Heart left ventricle (tissue), 16 donors: ENCODE measurements around the gene TMEM145. TPM values are rescaled to one million over a fixed set of nuclear protein-coding genes. Genes with fewer than 3 reads are reported as not detected.
"Not testable (repeated sequence)": the region's sequence is repeated elsewhere in the genome, so short reads cannot be mapped to it uniquely, and the experiment has no call there.

ENCODE experiments used
- ATAC-seq, 4 donors: fragments of 200-7000 bp; cut with Tn5 transposase; one replicate each; pipeline ENCODE4 v1.9.1; 2020 to 2022; ENCODE audit warnings: moderate library complexity in 4 of 4, mild to moderate bottlenecking in 3 of 4, moderate number of reproducible peaks in 1 of 4
- DNase-seq, 5 donors: peaks; one replicate each; pipeline ENCODE4 v3.0.0-alpha.2; 2020
- H3K27ac ChIP-seq, 12 donors: fragments of 200-600 bp; sonication (generic) in 4 of 12; one replicate each; pipeline versions ENCODE4 v1.5.0 to v1.8.0; 2016 to 2022; ENCODE audit warnings: mild to moderate bottlenecking in 2 of 12
- H3K27me3 ChIP-seq, 9 donors: fragments of 200-600 bp; sonication (generic) in 2 of 9; one replicate each; pipeline versions ENCODE4 v1.5.1 to v1.8.0; 2016 to 2022; ENCODE audit warnings: mild to moderate bottlenecking in 3 of 9
- H3K36me3 ChIP-seq, 9 donors: fragments of 200-600 bp; sonication (generic) in 2 of 9; one replicate each; pipeline versions ENCODE4 v1.5.0 to v1.8.0; 2018 to 2022; ENCODE audit warnings: mild to moderate bottlenecking in 2 of 9
- H3K4me1 ChIP-seq, 12 donors: fragments of 200-600 bp; sonication (generic) in 4 of 12; one replicate each; pipeline versions ENCODE4 v1.5.0 to v1.8.0; 2016 to 2022; ENCODE audit warnings: mild to moderate bottlenecking in 3 of 12
- H3K4me3 ChIP-seq, 12 donors: fragments of 200-600 bp; sonication (generic) in 4 of 12; one replicate each; pipeline versions ENCODE4 v1.5.0 to v1.8.0; 2017 to 2022; ENCODE audit warnings: mild to moderate bottlenecking in 9 of 12, moderate library complexity in 4 of 12
- H3K9me3 ChIP-seq, 12 donors: fragments of 200-600 bp; sonication (generic) in 4 of 12; one replicate each; pipeline versions ENCODE4 v1.5.0 to v1.8.0; 2016 to 2022; ENCODE audit warnings: mild to moderate bottlenecking in 1 of 12
- CTCF ChIP-seq, 12 donors: fragments of 200-600 bp; sonication (generic) in 4 of 12; IDR thresholded peaks; one replicate each; pipeline versions ENCODE4 v1.5.0 to v1.8.0; 2018 to 2022; ENCODE audit warnings: antibody characterized with exemption in 12 of 12, mild to moderate bottlenecking in 5 of 12
- POLR2A ChIP-seq, 2 donors: fragments of 450-650 bp; IDR thresholded peaks; one replicate each; pipeline ENCODE4 v1.6.1; 2017; ENCODE audit warnings: antibody characterized with exemption in 2 of 2, mild to moderate bottlenecking in 2 of 2, moderate library complexity in 2 of 2
- WGBS, 4 donors: extraction: QIAGEN DNeasy Blood & Tissue Kit in 2 of 4; methylation state at CpG; one replicate each; pipeline versions ENCODE4 v1.1.5 to v1.1.7; 2013 to 2018; 5-methylcytosine and 5-hydroxymethylcytosine counted together
- intact Hi-C, 10 donors: fragments of 100-400 bp; cut with DNase I; formaldehyde crosslinking; loops; one replicate each; pipeline versions ENCODE4 v1.11.1 to v1.14.2; 2022
- long read RNA-seq, 3 donors: library from polyadenylated mRNA; unstranded; transcript quantifications; one replicate each; pipeline ENCODE4 v2.0.0, GENCODE V29; 2020 to 2021
- polyA plus RNA-seq, 2 donors: library from polyadenylated mRNA; stranded (reverse); fragments of 200-250 nt; gene quantifications; one replicate each; pipeline ENCODE4 v1.2.3, GENCODE V29; 2013
- total RNA-seq, 9 donors: library from RNA; depleted of rRNA in 2 of 9; stranded (reverse); fragments of >200 nt in 2 of 9; fragmentation: NEBNext Ultra II Directional in 3 of 9; extraction: Animal tissue kit (Norgen Biotek cat#: 25700) in 3 of 9; gene quantifications; one replicate each; pipeline versions ENCODE4 v1.1.0 to v1.2.4, GENCODE V29; 2016 to 2023
- donor health status: ischemic (EF 13 %, LVEDD 7.1; RV severe dilation, severe dysfunction).
- donor health status: healthy with polysubstance abuse.
- donor health status: DM: no; HTN: yes; CAD: no.
- donor health status: DM: no; HTN: no; CAD: no.
- donor health status: ischemic (EF 25% LVEDD 6.9; RV normal size, moderate dysfunction).
- donor health status: ischemic (EF 25% LVEDD 5.7; RV mildly dilated, moderate dysfunction).
- donor health status: healthy.
- donor health status: DM: yes; HTN: yes; CAD: no.
- donor health status: ischemic (EF 35%, LVEDD 5.7; RV mildly dilated, moderate dysfunction).
- donor health status: nonischemic (EF 11% LVEDD 7.7; RV severe dilation, severe dysfunction).
- donor health status: DM: yes; HTN: yes; CAD: no.
- donor health status: PGD.
- donor health status: ischemic (EF 29% LVEDD 5.4; RV normal size, mild dysfunction).
- donor health status: nonischemic (EF 23%, LVEDD 6.1; RV moderate dilation, normal function).

TMEM145 gene
- under 1 TPM in 2 of 9 donors, not detected in 7; 0.16 to 0.27 TPM for total RNA-seq
- polyA plus RNA-seq: under 1 TPM; 0.11 to 0.18 TPM
- long read RNA-seq, donor 1: 0 reads
- long read RNA-seq, donor 2: 0 reads
- long read RNA-seq, donor 3: 0 reads

- peak in 2 of 5 donors; percentile 52 to 63 for DNase-seq
- H3K27ac ChIP-seq: peak within 1 kb of the TSS in 1 of 12 donors; percentile 33
- WGBS, 4 donors: 0 to 4% (median 1%) methylated on average over 17 to 67 of the region's 67 CpGs
- peak; percentile 58 to 86 (median 82) for ATAC-seq
- peak within 1 kb of the TSS; percentile 24 to 74 (median 58) for H3K4me3 ChIP-seq
- no peaks in the 10 kb centered on the region for H3K36me3 ChIP-seq
- peak in 5 of 12 donors; percentile 7 to 38 (median 23) for TF ChIP-seq CTCF (IDR thresholded peaks at IDR 0.05)
- TF ChIP-seq POLR2A (IDR thresholded peaks at IDR 0.05): no peak
- peaks cover 0 to 28% (median 5%) of the 10 kb centered on the region in 12 donors for H3K4me1 ChIP-seq
- intact Hi-C loops: loop anchor here in 3 of 10 donors (5.0 to 10.0 kb wide), 2 partner anchors 178 to 186 kb away; partner anchors contain the start of gene POU2F2 (in 2 of the 3)
- peaks cover 0 to 33% (median 18%) of the 10 kb centered on the region in 9 donors for H3K27me3 ChIP-seq
- no peaks in the 10 kb centered on the region for H3K9me3 ChIP-seq
Observed at GRCh38 chr19:42313096-42313839, at the start of gene TMEM145. Gene TMEM145 (plus strand): TSS chr19:42313309. CDS start chr19:42313377, 68 bp downstream.

- H3K36me3 ChIP-seq, H3K27me3 ChIP-seq, ATAC-seq, H3K27ac ChIP-seq, intact Hi-C loops, H3K4me3 ChIP-seq, H3K9me3 ChIP-seq: not testable (repeated sequence)
- WGBS, 4 donors: 92 to 96% (median 94%) methylated on average over 4 of the region's 4 CpGs
- peaks cover 7 to 23% (median 20%) of the 10 kb centered on the region in 12 donors for H3K4me1 ChIP-seq
- peak in 1 of 5 donors; percentile 7 for DNase-seq
Observed at GRCh38 chr19:42266105-42266504, 47.0 kb upstream of the TMEM145 start.

GRCh38 chr19:42266928-42267603 is 46.0 kb upstream of the TMEM145 start:
- intact Hi-C loops: not testable (repeated sequence)

GRCh38 chr19:42267644-42268141 is 45.4 kb upstream of the TMEM145 start:
- intact Hi-C loops: loop anchor here in 4 of 10 donors (1.0 to 2.0 kb wide), 4 partner anchors 12 to 25 kb away; partner anchors contain the start of genes ERF (in 4 of the 4) and GSK3A (in 1 of the 4)
- 6 to 8% (median 7%) methylated on average over 12 to 13 of the region's 13 CpGs for WGBS, 4 donors
- Histone ChIP-seq H3K9me3 (no peaks in the 10 kb centered on the region), H3K4me3 (peak overlapping the region in 11 of 12 donors; percentile 33 to 81 (median 69)), H3K4me1 (peaks cover 8 to 33% (median 29%) of the 10 kb centered on the region in 12 donors), H3K36me3 (peaks cover 0 to 12% (median 7%) of the 10 kb centered on the region in 9 donors), H3K27me3 (no peaks in the 10 kb centered on the region), H3K27ac (peak overlapping the region; percentile 19 to 100 (median 97))
- TF ChIP-seq POLR2A (IDR thresholded peaks at IDR 0.05): no peak
- TF ChIP-seq CTCF (IDR thresholded peaks at IDR 0.05): no peak
- ATAC-seq (no peak), DNase-seq (peak in 2 of 5 donors; percentile 35 to 55)

More at GRCh38 chr19:42266928-42267603, 46.0 kb upstream of the TMEM145 start:
- DNase-seq, H3K9me3 ChIP-seq, ATAC-seq, H3K36me3 ChIP-seq, H3K4me3 ChIP-seq, H3K27me3 ChIP-seq: not testable (repeated sequence)
- H3K27ac ChIP-seq: peak overlapping the region in 5 of 12 donors; percentile 93 to 99 (median 96)
- 93 to 95% (median 94%) methylated on average over 24 to 25 of the region's 25 CpGs for WGBS, 4 donors
- peaks cover 8 to 30% (median 28%) of the 10 kb centered on the region in 12 donors for H3K4me1 ChIP-seq
